Stomach (tissue), 4 donors: ENCODE measurements around the gene CHST13.

Experiments
- POLR2A ChIP-seq, 4 donors: fragments of 450-650 bp; IDR thresholded peaks; one replicate each; pipeline ENCODE4 v1.6.1; 2016; ENCODE audit warnings: antibody characterized with exemption in 4 of 4, control low read depth in 2 of 4, mild to moderate bottlenecking in 1 of 4, moderate library complexity in 1 of 4
- POLR2AphosphoS5 ChIP-seq, 3 donors: sonication (generic); formaldehyde crosslinking; IDR thresholded peaks; one replicate each; pipeline ENCODE4 v1.6.1; 2016; ENCODE audit warnings: antibody characterized with exemption in 3 of 3
- TF ChIP-seq, protein P1 (sequence below), 7 experiments: fragments of 450-650 bp in 4 of 7; fragments of 200-600 bp in 3 of 7; sonication (generic) in 3 of 7; IDR thresholded peaks; one replicate each; pipeline ENCODE4 v1.5.1; 2016 to 2019; ENCODE audit warnings: antibody characterized with exemption in 7 of 7, control low read depth in 2 of 7, mild to moderate bottlenecking in 1 of 7

- TF ChIP-seq, protein P1, sequence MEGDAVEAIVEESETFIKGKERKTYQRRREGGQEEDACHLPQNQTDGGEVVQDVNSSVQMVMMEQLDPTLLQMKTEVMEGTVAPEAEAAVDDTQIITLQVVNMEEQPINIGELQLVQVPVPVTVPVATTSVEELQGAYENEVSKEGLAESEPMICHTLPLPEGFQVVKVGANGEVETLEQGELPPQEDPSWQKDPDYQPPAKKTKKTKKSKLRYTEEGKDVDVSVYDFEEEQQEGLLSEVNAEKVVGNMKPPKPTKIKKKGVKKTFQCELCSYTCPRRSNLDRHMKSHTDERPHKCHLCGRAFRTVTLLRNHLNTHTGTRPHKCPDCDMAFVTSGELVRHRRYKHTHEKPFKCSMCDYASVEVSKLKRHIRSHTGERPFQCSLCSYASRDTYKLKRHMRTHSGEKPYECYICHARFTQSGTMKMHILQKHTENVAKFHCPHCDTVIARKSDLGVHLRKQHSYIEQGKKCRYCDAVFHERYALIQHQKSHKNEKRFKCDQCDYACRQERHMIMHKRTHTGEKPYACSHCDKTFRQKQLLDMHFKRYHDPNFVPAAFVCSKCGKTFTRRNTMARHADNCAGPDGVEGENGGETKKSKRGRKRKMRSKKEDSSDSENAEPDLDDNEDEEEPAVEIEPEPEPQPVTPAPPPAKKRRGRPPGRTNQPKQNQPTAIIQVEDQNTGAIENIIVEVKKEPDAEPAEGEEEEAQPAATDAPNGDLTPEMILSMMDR (IDR thresholded peaks at IDR 0.05), result no peak
- no peak for TF ChIP-seq POLR2AphosphoS5 (IDR thresholded peaks at IDR 0.05)
- no peak for TF ChIP-seq POLR2A (IDR thresholded peaks at IDR 0.05)
These were observed 5.8 kb upstream of the CHST13 start for GRCh38 chr3:126517986-126518778.
